Neural progenitor cell (in vitro differentiated cells): ENCODE results near the gene RSRP1. TPM values are rescaled to one million over a fixed set of nuclear protein-coding genes. Genes with fewer than 3 reads are reported as not detected.

Experiments
- DNase-seq: peaks from one replicate; pipeline ENCODE4 v3.0.0-alpha.2; 2016; ENCODE audit warnings: low spot score
- H2AFZ ChIP-seq: fragments of 200-600 bp; sonication (generic); replicated peaks from 2 replicates; pipeline ENCODE4 v1.6.1; 2016; ENCODE audit warnings: antibody characterized with exemption
- H3F3A ChIP-seq: fragments of 200-600 bp; sonication (generic); 2 replicates; pipeline ENCODE4 v1.6.1; 2016; ENCODE audit warnings: antibody characterized with exemption, low read depth
- H3K27ac ChIP-seq: fragments of 200-600 bp; sonication (generic); 2 replicates; pipeline ENCODE4 v1.5.1; 2016; ENCODE audit warnings: mild to moderate bottlenecking
- H3K27me3 ChIP-seq: fragments of 200-600 bp; sonication (generic); 2 replicates; pipeline ENCODE4 v1.6.1; 2016; ENCODE audit warnings: mild to moderate bottlenecking, moderate library complexity
- H3K36me3 ChIP-seq: fragments of 200-600 bp; sonication (generic); 2 replicates; pipeline ENCODE4 v1.5.1; 2016
- H3K4me1 ChIP-seq: fragments of 200-600 bp; sonication (generic); 2 replicates; pipeline ENCODE4 v1.6.1; 2016; ENCODE audit warnings: mixed run types
- H3K4me2 ChIP-seq: fragments of 200-600 bp; sonication (generic); 2 replicates; pipeline ENCODE4 v1.6.1; 2016
- H3K4me3 ChIP-seq: fragments of 200-600 bp; sonication (generic); 2 replicates; pipeline ENCODE4 v1.5.1; 2016
- H3K79me2 ChIP-seq: fragments of 200-600 bp; sonication (generic); 2 replicates; pipeline ENCODE4 v1.6.1; 2016; ENCODE audit warnings: low read depth
- H3K9ac ChIP-seq: fragments of 200-600 bp; sonication (generic); 2 replicates; pipeline ENCODE4 v1.6.1; 2016
- H3K9me3 ChIP-seq: fragments of 200-600 bp; sonication (generic); 2 replicates; pipeline ENCODE4 v1.5.1; 2016; ENCODE audit warnings: low read depth
- H4K20me1 ChIP-seq: fragments of 200-600 bp; sonication (generic); 2 replicates; pipeline ENCODE4 v1.6.1; 2016; ENCODE audit warnings: low read depth
- H3K27ac Mint-ChIP-seq: 3 replicates; pipeline ENCODE4 v1.8.0; 2021; ENCODE audit warnings: mixed read lengths
- H3K27me3 Mint-ChIP-seq: 2 replicates; pipeline ENCODE4 v1.8.0; 2022; ENCODE audit warnings: low read depth, mild to moderate bottlenecking, inconsistent platforms, moderate library complexity, mixed read lengths; ENCODE audit not compliant: insufficient read depth
- H3K36me3 Mint-ChIP-seq: 3 replicates; pipeline ENCODE4 v1.8.0; 2021; ENCODE audit warnings: mixed read lengths
- H3K4me1 Mint-ChIP-seq: 3 replicates; pipeline ENCODE4 v1.8.0; 2021; ENCODE audit warnings: mixed read lengths
- H3K4me3 Mint-ChIP-seq: 3 replicates; pipeline ENCODE4 v1.8.0; 2021; ENCODE audit warnings: mild to moderate bottlenecking, moderate library complexity, mixed read lengths
- H3K9me3 Mint-ChIP-seq: 3 replicates; pipeline ENCODE4 v1.8.0; 2020; ENCODE audit warnings: mixed read lengths
- CTCF ChIP-seq: fragments of 200-600 bp; sonication (generic); IDR thresholded peaks from 2 replicates; pipeline ENCODE4 v1.5.1; 2017; ENCODE audit warnings: antibody characterized with exemption, mild to moderate bottlenecking
- EZH2 ChIP-seq: fragments of 200-600 bp; sonication (generic); IDR thresholded peaks from 2 replicates; pipeline ENCODE4 v1.6.1; 2017; ENCODE audit warnings: antibody characterized with exemption, mild to moderate bottlenecking, moderate library complexity
- EZH2phosphoT487 ChIP-seq: fragments of 200-600 bp; sonication (generic); IDR thresholded peaks from 2 replicates; pipeline ENCODE4 v1.6.1; 2017; ENCODE audit warnings: antibody characterized with exemption
- total RNA-seq: library from RNA; depleted of rRNA; stranded (reverse); fragments of >200 nt; gene quantifications from 2 replicates; pipeline ENCODE4 v1.2.3, GENCODE V29; 2015; ENCODE audit warnings: low replicate concordance

The RSRP1 gene
- total RNA-seq, 1 donor from 2014 or later: 131 TPM

GRCh38 chr1:25195835-25196234, 51.4 kb downstream of the RSRP1 start:
- Histone ChIP-seq H3K79me2 (no peaks in the 10 kb centered on the region), H3K36me3 (no peaks in the 10 kb centered on the region), H3K4me1 (peaks cover 21% of the 10 kb centered on the region), H3K9ac (no peak overlapping the region), H3K9me3 (no peaks in the 10 kb centered on the region), H3K27me3 (no peaks in the 10 kb centered on the region), H3F3A (peaks cover 10% of the 10 kb centered on the region), H3K4me3 (no peak overlapping the region), H3K27ac (no peak overlapping the region), H3K4me2 (no peak overlapping the region), H4K20me1 (no peaks in the 10 kb centered on the region), H2AFZ (no peak overlapping the region)
- peaks cover 29% of the 10 kb centered on the region for H3K4me1 Mint-ChIP-seq
- no peak overlapping the region for H3K4me3 Mint-ChIP-seq
- peaks cover 19% of the 10 kb centered on the region for H3K27me3 Mint-ChIP-seq
- TF ChIP-seq EZH2 (no peak), CTCF (no peak), EZH2phosphoT487 (no peak)
- no peaks in the 10 kb centered on the region for H3K9me3 Mint-ChIP-seq
- no peak for DNase-seq
- no peaks in the 10 kb centered on the region for H3K36me3 Mint-ChIP-seq
- no peak overlapping the region for H3K27ac Mint-ChIP-seq

- Mint-ChIP-seq H3K4me3 (no peak overlapping the region), H3K27ac (no peak overlapping the region)
Measured at GRCh38 chr1:25194572-25195020, 52.7 kb downstream of the RSRP1 start.

GRCh38 chr1:25194054-25194453, 53.2 kb downstream of the RSRP1 start:
- Mint-ChIP-seq H3K27ac (peak overlapping the region; percentile 6), H3K27me3 (peaks cover 18% of the 10 kb centered on the region), H3K9me3 (no peaks in the 10 kb centered on the region), H3K4me1 (peaks cover 18% of the 10 kb centered on the region), H3K4me3 (no peak overlapping the region), H3K36me3 (no peaks in the 10 kb centered on the region)
- Histone ChIP-seq H4K20me1 (no peaks in the 10 kb centered on the region), H3K9ac (no peak overlapping the region), H3K36me3 (no peaks in the 10 kb centered on the region), H3K4me1 (peaks cover 19% of the 10 kb centered on the region), H2AFZ (no peak overlapping the region), H3K79me2 (no peaks in the 10 kb centered on the region), H3F3A (peaks cover 10% of the 10 kb centered on the region), H3K27me3 (no peaks in the 10 kb centered on the region), H3K27ac (no peak overlapping the region), H3K9me3 (no peaks in the 10 kb centered on the region), H3K4me2 (no peak overlapping the region), H3K4me3 (no peak overlapping the region)
- TF ChIP-seq EZH2 (no peak), EZH2phosphoT487 (no peak), CTCF (no peak)
- DNase-seq: no peak

More at GRCh38 chr1:25194572-25195020, 52.7 kb downstream of the RSRP1 start:
- TF ChIP-seq EZH2 (no peak), CTCF (no peak), EZH2phosphoT487 (no peak)
- Mint-ChIP-seq H3K4me1 (peaks cover 23% of the 10 kb centered on the region), H3K9me3 (no peaks in the 10 kb centered on the region), H3K36me3 (no peaks in the 10 kb centered on the region), H3K27me3 (peaks cover 18% of the 10 kb centered on the region)
- Histone ChIP-seq H3K27me3 (no peaks in the 10 kb centered on the region), H3K27ac (no peak overlapping the region), H3F3A (peaks cover 10% of the 10 kb centered on the region), H3K9me3 (no peaks in the 10 kb centered on the region), H3K4me3 (no peak overlapping the region), H4K20me1 (no peaks in the 10 kb centered on the region), H3K9ac (no peak overlapping the region), H3K36me3 (no peaks in the 10 kb centered on the region), H2AFZ (no peak overlapping the region), H3K4me2 (no peak overlapping the region), H3K4me1 (peaks cover 19% of the 10 kb centered on the region), H3K79me2 (no peaks in the 10 kb centered on the region)
- no peak for DNase-seq
